ENCODE measurements around the gene OR2L13.

- TF ChIP-seq CTCF (conservative IDR thresholded peaks at IDR 0.05; ENCODE audit: low read length) (no peak), EZH2phosphoT487 (IDR thresholded peaks at IDR 0.05; ENCODE audit: borderline replicate concordance, low read depth, low read length) (no peak)
Measured at GRCh38 chr1:248102847-248103246, 7.9 kb downstream of the OR2L13 start.

Measured in OCI-LY7 (cell line).